ENCODE results near the gene CDC42.

- no peak for TF ChIP-seq POLR2A (IDR thresholded peaks at IDR 0.05)
- no peak for TF ChIP-seq CTCF (IDR thresholded peaks at IDR 0.05)
Measured at GRCh38 chr1:22123071-22123390, 70.5 kb downstream of the CDC42 start.
